NCI-H82 treated with DMSO at 0.1 percent for 48 hours (cell line): ENCODE measurements around the gene MED8.

Experiments used
- DNase-seq: peaks from one replicate; lab custom pipeline; 2025; ENCODE audit not compliant: unreplicated experiment; lab: John Stamatoyannopoulos, UW

The MED8 gene

DNA sequence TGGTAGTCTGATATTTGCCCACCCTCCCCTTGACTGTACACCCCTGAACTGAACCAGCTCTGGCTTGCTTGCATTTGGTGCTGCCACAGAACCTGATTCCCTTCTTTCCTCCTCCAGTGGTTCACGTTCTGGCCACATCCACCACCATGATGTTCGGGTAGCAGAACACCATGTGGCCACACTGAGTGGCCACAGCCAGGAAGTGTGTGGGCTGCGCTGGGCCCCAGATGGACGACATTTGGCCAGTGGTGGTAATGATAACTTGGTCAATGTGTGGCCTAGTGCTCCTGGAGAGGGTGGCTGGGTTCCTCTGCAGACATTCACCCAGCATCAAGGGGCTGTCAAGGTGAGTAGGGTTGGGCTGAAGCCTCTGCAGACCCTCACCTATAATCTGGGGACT, 29.0 kb downstream of the MED8 start:
- DNase-seq: no peak

GRCh38 chr1:43359696-43360095, 29.9 kb downstream of the MED8 start:
- no peak for DNase-seq

- peak; percentile 98 for DNase-seq
Measured at GRCh38 chr1:43358746-43359693, 30.6 kb downstream of the MED8 start, which contains the start of gene CDC20. Gene CDC20, plus strand, starts transcription at chr1:43358981. Its CDS starts 235 bp downstream, at chr1:43359216.

- peak; percentile 69 for DNase-seq
Measured at GRCh38 chr1:43358121-43358745, 31.4 kb downstream of the MED8 start.

- no peak for DNase-seq
Measured at GRCh38 chr1:43357251-43357650, 32.3 kb downstream of the MED8 start.

DNA sequence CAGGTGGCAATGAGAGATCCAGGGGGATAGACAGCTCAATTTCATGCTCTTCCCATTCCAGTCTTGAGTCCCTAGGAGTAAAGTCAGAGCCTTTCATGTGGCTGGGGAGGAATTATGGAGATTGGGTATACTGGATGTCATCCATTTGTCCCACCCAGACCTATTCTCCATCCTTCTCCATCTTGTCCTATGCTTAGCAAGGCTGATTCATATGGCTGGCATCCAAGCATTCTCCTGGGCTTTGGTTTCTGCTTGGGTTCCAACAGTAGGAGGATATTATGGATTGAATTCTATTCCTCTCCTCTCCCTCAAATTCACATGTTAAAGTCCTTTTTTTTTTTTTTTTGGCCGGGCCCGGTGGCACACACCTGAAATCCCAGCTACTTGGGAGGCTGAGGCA, 34.7 kb downstream of the MED8 start:
- DNase-seq: no peak

DNA sequence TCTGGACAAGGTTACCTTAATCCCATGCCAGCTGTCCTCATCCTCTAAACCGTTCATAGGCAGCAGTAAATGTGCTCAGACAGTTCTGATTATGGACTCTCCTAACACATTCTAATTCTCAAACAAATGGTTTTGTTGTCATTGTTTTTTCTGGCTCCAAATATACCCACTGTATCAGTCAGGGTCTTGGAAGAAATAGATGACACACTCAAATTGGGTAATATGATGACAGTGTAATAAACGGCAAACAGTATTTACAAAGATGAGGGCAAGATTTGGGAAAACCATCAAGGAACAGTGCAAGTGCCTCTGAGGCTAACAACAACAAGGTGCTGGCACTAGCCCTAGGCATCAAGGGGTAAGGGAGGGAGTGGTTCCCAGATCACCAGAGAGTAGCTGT, 35.1 kb downstream of the MED8 start:
- DNase-seq: no peak

DNA sequence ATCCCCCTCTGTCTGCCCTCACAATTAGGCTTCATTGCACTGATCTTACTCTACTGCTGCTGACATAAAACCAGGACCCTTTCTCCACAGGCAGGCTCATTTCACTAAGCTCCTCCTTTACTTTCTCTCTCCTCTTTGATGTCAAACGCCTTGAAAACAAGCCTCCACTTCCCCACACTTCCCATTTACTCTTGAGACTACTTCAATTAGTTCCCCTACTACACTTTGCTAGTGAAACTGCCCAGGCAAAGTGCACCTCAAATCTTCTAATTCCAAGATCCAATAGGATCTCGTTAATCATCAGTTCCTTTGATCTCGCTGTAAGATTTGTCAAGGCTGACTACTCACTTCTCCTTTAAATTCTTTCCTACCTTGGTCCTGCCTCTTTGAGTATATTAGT, 36.7 kb downstream of the MED8 start:
- DNase-seq: no peak

DNA sequence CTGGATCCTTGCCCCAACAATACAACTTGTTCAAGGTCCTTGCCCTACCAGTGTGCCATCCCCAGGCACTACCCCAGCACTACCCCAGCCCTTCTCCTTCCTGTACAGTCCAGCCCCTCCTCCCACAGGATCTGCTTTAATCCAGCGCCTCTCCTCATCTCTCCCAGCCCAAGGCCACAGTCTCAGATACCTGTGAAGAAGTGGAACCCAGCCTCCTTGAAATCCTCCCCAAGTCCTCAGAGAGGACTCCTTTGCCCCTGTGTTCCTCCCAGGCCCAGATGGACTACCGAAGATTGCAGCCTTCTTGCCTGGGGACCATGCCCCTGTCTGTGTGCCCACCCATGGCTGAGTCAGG, 37.3 kb downstream of the MED8 start:
- DNase-seq: no peak

- DNase-seq: no peak
Measured at GRCh38 chr1:43351421-43352350, 37.9 kb downstream of the MED8 start.

- DNase-seq: no peak
Measured at GRCh38 chr1:43350976-43351375, 38.6 kb downstream of the MED8 start.

DNA sequence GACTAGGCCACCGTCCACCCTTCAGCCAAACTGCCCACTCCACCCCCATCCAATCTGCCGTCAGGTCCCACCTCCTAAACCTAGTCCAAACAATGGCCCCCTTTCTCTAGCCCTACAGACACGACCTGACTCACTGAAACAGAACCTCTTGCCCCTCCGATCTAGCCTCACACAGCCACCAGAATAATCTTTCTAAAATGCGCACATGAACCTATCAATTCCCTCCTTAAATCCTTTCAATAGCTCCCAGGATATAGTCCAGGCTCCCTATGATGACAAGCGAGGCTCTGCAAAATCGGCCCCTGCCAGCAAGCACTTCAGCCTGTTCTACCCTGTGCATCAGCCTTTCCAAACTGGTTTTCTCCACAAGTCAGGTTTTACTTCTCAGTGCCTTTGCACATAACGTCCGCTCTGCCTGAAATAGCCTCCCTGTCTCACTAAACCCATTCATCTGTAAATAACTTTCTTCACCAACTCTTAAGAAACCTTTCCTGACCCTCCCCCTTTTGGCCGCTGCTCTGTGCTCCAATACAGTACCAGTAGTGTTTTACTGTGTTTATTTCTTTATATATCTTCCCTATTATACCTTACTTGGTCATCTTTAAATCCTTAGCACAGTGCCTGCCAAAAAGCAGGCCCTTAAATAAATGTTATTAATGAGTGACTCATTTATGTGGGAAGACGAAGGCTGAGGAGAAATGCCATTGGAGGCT, 39.9 kb downstream of the MED8 start:
- DNase-seq: no peak

DNA sequence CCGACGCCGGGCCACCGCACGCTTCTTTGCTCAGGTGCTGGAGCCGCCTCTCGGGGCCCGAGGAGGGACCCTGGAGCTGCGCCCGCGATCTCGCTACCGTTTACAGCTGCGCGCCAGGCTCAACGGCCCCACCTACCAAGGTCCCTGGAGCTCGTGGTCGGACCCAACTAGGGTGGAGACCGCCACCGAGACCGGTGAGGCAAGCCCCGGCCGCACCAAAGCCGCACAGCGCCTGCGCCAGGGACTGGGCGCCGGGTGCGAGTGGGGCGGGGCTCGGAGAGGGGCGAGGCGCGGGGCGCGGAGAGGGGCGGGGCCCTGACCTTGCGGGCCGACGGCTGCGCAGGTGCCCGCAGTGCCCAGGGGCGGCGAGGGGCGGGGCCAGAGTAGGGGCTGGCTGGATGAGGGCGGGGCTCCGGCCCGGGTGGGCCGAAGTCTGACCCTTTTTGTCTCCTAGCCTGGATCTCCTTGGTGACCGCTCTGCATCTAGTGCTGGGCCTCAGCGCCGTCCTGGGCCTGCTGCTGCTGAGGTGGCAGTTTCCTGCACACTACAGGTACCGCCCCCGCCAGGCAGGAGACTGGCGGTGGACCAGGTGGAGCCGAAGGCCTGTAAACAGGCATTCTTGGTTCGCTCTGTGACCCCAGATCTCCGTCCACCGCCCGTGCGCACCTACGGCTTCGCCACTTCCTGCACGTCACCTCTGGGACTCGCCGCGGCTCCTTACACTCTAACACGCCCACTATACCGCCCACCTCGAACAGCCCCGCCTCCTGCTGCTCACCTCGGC, 40.6 kb downstream of the MED8 start:
- peak; percentile 62 for DNase-seq

DNA sequence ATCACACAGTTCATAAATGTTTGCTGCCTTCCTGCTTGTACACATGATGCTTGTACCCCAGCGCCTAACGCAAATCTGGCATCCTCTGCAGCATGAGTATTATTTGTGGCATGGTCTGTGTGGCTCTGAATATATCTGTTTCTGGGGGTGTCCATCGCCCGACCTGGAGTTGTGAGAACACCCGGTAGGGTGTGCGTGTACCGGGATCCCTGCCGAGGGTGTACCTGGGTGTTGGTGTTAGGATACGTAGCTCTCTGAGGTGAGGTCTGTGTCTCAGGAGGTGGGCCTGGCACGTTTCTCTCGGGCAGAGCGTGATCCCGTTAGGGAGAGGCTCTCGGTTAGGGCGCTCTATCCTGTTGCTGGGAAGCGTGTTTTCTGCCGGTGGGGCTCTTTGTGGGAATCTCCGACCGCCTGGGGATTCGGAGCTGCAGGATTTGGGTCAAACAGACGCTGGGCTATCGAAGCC, 41.2 kb downstream of the MED8 start:
- no peak for DNase-seq

DNA sequence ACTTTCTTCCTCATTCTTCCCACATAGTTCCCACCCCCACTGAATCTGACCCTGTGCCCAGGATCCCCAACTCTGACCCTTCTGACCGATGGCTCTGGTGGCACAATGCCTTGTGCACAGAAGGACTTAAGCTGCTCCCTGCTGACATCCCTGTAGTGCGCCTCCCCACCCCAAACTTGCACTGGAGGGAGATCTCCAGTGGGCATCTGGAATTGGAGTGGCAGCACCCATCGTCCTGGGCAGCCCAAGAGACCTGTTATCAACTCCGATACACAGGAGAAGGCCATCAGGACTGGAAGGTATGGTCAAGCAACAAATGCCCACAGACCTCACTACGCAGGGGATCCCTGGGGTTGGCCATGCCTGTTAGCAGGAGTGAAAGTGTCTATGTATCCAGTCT, 43.0 kb downstream of the MED8 start:
- DNase-seq: no peak

DNA sequence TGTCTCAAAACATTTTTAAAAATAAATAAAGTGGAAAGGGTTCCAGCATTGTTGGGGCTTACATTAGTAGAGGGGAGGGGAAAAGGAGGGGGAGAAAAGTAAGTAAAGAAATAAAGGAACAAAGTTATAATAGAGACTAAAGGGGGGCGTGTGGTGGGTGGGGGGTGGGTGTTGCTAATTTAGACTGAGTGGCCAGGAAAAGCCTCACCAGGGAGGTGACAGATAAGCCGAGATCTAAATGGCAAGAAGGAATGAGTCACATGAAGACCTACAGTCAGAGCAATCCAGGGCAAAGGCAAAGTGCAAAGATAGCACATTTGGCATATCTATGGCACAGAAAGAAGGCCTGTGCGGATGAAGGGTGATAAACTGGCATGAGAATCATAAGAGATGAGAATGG, 44.5 kb downstream of the MED8 start:
- no peak for DNase-seq

GRCh38 chr1:43344267-43344850, 45.2 kb downstream of the MED8 start:
- DNase-seq: no peak

DNA sequence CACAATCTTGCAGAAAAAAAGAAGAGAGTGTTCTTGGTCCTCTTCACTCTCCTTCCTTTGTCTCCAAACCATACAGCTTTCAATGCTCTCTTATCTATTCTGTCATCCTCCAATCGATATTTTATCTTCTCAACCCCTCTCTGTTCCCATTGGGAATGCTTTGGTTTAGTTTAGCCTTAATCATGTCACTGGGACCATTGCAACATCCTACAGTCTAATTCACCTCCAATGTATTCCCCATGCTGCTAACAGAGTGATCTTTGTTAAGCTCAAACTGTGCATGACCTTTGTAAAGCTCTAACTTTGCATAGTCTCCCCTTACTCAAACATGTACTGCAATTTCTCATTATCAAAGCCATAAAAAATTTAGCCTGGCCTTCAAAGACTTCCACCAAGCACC, 49.0 kb downstream of the MED8 start:
- DNase-seq: no peak

DNA sequence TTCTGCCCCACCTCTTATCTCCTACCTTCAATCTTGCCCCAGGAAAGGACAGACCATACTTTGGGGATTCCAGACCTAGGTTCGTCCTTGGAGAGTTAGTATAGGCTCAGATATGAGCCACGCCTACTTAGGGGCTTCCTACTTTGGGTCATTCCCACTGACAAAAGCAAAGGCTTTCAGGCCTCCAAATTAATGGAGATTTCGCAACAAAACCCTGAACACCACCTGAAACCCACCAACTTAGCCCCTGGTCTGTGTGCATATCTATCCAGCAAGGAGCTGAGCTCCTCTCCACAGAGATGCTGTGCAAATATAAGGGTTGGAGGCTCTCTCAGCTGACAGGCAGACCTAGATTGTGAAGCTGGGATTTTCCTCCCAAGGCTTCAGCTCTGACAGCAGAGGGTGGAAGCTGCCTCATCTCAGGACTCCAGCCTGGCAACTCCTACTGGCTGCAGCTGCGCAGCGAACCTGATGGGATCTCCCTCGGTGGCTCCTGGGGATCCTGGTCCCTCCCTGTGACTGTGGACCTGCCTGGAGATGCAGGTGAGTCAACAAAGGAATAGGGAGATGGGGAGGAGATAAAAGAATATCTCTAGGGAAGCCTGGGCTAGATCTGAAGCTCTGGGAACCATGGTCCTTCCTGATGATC, 49.9 kb downstream of the MED8 start:
- DNase-seq: no peak
